Measurements from ENCODE around the gene TCHP.
"Not testable (repeated sequence)": the region's sequence is repeated elsewhere in the genome, so short reads cannot be mapped to it uniquely, and the experiment has no call there.

Gene TCHP

GRCh38 chr12:109899783-109900751, at the start of gene TCHP:
TCHP (plus strand) TSS chr12:109900274; CDS start chr12:109903027, 2,753 bp downstream.
- peak; percentile 84 for DNase-seq

DNA sequence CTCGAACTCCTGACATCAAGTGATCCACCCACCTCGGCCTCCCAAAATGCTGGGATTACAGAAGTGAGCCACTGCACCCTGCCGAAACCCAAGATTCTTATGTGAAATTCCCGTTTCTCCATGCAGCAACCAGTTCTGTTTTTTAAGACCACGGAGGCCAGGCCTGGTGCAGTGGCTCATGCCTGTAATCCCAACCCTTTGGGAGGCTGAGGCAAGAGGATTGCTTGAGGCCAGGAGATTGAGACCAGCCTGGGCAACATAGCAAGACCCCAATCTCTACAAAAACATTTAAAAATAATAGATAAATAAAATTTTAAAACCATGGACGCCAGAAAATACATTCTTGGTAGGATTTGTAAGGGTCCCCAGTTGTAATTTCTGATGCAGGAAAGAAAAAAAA, 49.6 kb upstream of the TCHP start:
- DNase-seq: not testable (repeated sequence)

GRCh38 chr12:109855377-109855776, 44.7 kb upstream of the TCHP start:
- DNase-seq: no peak

- no peak for DNase-seq
These were observed 42.4 kb upstream of the TCHP start for GRCh38 chr12:109857715-109858114.

GRCh38 chr12:109858764-109859163, 41.3 kb upstream of the TCHP start:
- DNase-seq: no peak

GRCh38 chr12:109860977-109861376, 39.1 kb upstream of the TCHP start:
- no peak for DNase-seq

GRCh38 chr12:109861689-109862314, 38.3 kb upstream of the TCHP start:
- DNase-seq: no peak

DNA sequence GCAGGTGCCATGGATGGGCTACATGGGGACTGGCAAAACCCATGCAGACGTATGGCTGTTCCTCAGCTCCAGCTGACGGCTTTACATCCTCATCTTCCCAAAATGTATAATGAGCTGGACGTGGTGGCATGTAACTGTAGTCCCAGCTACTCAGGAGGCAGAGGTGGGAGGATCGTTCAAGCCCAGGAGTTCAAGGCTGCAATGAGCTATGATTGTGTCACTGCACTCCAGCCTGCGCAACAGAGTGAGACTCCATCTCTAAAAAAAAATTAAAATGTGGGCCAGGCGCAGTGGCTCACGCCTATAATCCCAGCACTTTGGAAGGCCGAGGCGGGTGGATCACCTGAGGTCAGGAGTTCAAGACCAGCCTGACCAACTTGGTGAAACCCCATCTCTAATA, 37.6 kb upstream of the TCHP start:
- not testable (repeated sequence) for DNase-seq

DNA sequence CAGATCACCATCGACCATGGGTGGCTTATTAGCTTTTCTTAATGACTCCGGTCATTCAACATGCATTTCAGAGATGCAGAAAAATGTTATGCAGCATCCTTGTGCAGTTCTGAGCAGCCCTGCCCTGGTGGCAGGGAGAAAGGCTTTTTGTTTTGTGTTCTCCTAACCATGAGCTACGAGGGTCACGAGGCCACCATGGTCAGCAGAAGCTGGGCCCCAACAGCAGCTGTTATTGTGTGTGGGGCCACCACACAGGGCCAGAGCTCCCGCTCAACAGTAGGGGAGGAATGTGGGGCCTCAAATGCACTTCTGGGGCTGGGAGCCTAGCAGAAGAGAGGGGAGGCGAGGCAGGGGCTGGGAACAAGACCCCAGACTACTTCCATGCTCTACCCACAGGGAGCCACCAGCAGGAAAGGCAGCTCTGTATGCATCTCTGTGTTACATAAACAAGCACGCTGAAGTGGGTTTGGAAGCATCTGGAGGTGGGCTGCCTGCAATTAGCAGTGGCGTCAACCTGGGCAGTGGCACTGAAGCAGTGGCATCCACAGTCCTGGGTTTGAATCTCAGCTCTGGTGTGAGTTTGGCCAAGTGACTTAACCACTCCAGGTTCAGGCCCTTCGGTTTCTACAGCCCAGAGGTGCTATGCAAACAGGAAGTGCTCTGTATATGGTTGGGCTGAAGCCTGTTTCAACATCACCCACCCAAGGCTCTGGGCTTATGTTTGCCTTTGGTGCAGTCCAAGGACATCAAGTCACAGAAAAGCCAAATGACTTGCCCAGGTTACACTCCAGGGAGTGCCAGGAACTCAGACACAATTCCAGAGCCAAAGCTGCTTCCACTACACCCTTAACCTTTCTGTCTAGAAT, 36.0 kb upstream of the TCHP start:
- DNase-seq: no peak

DNA sequence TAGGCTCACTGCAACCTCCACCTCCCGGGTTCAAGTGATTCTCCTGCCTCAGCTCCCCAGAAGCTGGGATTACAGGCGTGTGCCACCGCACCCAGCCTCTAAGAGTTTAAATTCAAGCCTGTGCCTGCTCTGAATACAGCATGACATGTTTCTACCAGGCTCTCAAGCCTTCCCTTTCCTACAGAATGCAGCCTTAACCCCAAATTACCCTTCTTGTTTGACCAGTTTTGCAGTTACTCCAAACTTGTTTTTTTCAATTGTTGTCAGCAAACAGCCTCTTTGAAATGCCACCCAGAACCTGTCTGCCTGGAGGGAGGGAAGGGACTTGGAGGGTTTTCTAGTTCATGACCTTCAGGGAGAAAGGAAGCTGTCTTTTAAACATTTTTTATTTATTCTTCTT, 35.2 kb upstream of the TCHP start:
- DNase-seq: no peak

GRCh38 chr12:109868182-109869051, 31.7 kb upstream of the TCHP start:
- DNase-seq: no peak

GRCh38 chr12:109870648-109871047, 29.4 kb upstream of the TCHP start:
- DNase-seq: no peak

GRCh38 chr12:109871668-109872314, 28.3 kb upstream of the TCHP start:
- DNase-seq: no peak

DNA sequence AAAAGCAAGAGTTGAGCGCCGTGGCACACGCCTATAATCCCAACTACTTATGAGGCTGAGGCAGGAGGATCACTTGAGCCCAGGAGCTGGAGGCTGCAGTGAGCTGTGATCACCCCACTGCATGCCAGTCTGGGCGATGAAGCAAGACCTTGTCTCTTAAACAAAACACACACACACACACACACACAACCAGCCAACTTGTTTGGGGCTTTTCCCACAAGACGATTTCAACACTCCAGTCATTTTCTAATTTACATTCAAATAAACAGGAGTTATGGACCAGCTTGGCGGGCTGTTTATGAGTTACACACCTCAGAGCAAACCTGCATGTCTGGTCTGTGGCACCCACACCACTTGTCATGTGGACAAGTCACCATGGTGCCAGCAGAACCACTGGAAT, 26.4 kb upstream of the TCHP start:
- no peak for DNase-seq

DNA sequence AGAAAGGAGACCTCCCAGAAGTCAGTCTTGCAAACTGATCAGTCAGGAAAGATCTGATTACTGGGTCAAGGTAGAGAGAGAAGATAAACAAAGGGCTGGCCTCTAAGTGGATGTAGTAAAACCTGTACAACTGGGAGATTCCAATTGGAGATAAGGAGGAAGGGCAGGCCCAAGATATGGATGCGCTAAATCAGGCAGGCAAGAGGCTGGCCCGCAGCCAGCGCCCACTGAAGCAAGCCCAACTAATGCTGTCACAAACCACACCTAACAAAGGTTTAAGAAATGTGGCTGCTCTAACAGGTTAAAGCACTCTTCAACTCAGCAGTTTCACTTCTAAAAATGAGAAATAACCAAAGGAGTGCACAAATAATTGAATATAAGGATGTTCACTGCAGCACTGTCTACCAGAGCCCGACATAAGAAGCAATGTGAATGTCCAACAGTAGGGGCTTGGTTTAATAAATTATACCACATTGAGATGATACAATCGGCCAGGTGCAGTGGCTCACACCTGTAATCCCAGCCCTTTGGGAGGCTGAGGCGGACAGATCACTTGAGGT, 24.4 kb upstream of the TCHP start:
- no peak for DNase-seq

- no peak for DNase-seq
These were observed 23.7 kb upstream of the TCHP start for GRCh38 chr12:109876406-109876805.

- no peak for DNase-seq
These were observed 22.4 kb upstream of the TCHP start for GRCh38 chr12:109877504-109878246.

DNA sequence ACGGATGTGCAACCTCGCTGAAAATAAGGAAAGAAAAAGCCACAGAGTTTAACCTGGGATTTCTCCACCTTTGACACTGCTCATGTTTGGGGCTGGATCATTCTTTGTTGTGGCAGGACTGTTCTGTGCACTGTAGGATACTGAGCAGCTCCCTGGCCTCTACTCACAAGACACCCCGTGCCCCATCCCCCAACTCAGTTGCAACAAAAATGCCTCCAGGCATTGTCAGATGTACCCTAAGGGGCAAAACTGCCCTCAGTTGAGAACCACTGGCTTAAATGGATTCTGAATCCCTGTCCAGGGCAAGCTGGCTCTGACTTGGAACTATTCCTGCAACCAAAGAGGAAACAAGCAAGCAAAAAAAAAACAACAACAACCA, 21.8 kb upstream of the TCHP start:
- DNase-seq: no peak

DNA sequence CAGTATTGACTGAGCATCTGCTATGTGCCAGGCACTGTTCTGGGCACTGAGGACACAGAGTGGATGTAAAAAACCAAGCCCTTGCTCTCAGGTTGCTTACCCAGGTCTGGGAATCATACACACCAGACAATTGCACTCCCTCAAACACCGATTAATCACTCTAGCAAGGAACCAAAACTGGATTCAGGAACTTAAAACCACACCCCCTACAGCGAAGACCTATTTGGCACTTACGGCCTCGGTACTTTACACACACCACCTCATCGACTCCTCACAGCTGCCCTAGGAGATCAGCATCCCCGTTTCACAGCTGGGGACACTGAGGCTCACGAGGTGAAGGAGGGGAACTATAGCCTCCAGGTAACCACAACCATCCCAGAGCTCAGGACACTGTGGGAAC, 21.3 kb upstream of the TCHP start:
- no peak for DNase-seq

DNA sequence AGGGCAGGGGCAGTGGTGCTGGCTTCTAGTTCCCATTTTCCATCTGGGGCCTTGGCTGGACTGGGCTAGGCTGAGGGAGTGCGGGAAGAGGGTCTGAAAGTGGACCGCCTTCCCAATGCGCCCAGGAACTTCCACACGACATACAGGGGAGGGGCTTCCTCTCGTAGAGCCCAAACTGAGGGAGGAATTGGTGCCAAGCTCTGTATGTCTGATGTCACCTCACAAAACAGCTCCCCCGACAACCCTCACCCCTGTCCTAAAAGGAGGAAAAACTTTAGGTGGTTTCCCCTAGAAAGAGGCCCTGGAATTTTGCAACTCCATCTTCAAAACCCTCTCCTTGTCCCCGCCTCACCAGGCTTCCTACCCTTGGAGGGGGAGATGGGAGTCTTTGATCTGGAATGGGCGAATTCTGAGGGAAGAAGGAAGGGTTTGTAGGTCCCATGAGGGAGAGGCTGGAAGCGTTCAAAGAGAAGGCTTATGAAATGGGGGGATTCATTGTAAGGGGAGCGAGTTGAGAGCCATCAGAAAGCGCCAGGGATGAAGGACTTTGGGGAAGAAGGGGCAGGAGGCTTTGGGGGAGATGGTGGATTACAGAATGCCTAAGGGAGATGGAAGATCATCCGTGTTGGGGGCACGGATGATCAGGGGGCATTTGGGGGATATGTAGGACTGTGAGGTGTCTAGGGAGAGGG, 20.6 kb upstream of the TCHP start:
- DNase-seq: no peak

All from NCI-H146 (cell line).